HG03135 (cell line): ENCODE data around the gene ADAMTS8.

Experiments used
- ATAC-seq: cut with Tn5 transposase; IDR thresholded peaks from one replicate; pipeline ENCODE4 v1.9.1; 2021; ENCODE audit warnings: mild to moderate bottlenecking, moderate library complexity; ENCODE audit not compliant: unreplicated experiment

The ADAMTS8 gene

GRCh38 chr11:130420478-130421198 is 7.8 kb downstream of the ADAMTS8 start:
- no peak for ATAC-seq

GRCh38 chr11:130418756-130419155 is 9.7 kb downstream of the ADAMTS8 start:
- no peak for ATAC-seq

GRCh38 chr11:130418210-130418609 is 10.2 kb downstream of the ADAMTS8 start:
- no peak for ATAC-seq

- no peak for ATAC-seq
Measured at GRCh38 chr11:130416906-130417305, 11.5 kb downstream of the ADAMTS8 start.

- ATAC-seq, result no peak
Measured at GRCh38 chr11:130416530-130416882, 11.9 kb downstream of the ADAMTS8 start.

- no peak for ATAC-seq
Measured at GRCh38 chr11:130415731-130416529, 12.5 kb downstream of the ADAMTS8 start.

- ATAC-seq, result no peak
Measured at GRCh38 chr11:130414107-130415080, 14.0 kb downstream of the ADAMTS8 start.

- no peak for ATAC-seq
Measured at GRCh38 chr11:130413405-130414106, 14.9 kb downstream of the ADAMTS8 start.

- ATAC-seq, result no peak
Measured at GRCh38 chr11:130411223-130411622, 17.2 kb downstream of the ADAMTS8 start.

- no peak for ATAC-seq
Measured at GRCh38 chr11:130409594-130410388, 18.6 kb downstream of the ADAMTS8 start.

- ATAC-seq, result no peak
Measured at GRCh38 chr11:130408901-130409300, 19.5 kb downstream of the ADAMTS8 start.

- ATAC-seq, result no peak
Measured at GRCh38 chr11:130408401-130408890, 20.0 kb downstream of the ADAMTS8 start.

- no peak for ATAC-seq
Measured at GRCh38 chr11:130407978-130408377, 20.4 kb downstream of the ADAMTS8 start.

- ATAC-seq, result no peak
Measured at GRCh38 chr11:130405428-130405827, 23.0 kb downstream of the ADAMTS8 start.

- no peak for ATAC-seq
Measured at GRCh38 chr11:130404727-130405126, 23.7 kb downstream of the ADAMTS8 start.

GRCh38 chr11:130403967-130404366 is 24.4 kb downstream of the ADAMTS8 start:
- ATAC-seq, result no peak

GRCh38 chr11:130403271-130403804 is 25.1 kb downstream of the ADAMTS8 start:
- ATAC-seq, result no peak

GRCh38 chr11:130402570-130402969 is 25.8 kb downstream of the ADAMTS8 start:
- no peak for ATAC-seq

GRCh38 chr11:130400781-130401483 is 27.5 kb downstream of the ADAMTS8 start:
- ATAC-seq, result no peak
